WI38 (cell line): ENCODE data around the gene PGF.
A peak's percentile ranks its signal among the peaks of the same experiment; 100 is the strongest.
"Not testable (repeated sequence)": the region's sequence is repeated elsewhere in the genome, so short reads cannot be mapped to it uniquely, and the experiment has no call there.

Experiments
- H3K4me3 ChIP-seq: 2 replicates; pipeline ENCODE4 v1.5.1; 2011; ENCODE audit warnings: low read depth, mild to moderate bottlenecking, control low read depth, low read length
- TF ChIP-seq, protein P1 (sequence below): IDR thresholded peaks from 2 replicates; pipeline ENCODE4 v1.5.1; 2012; ENCODE audit warnings: low read depth, mild to moderate bottlenecking, control low read depth, low read length

PGF gene

GRCh38 chr14:74955229-74956026 is at the start of gene PGF:
Gene PGF, minus strand, starts transcription at chr14:74955597. Its CDS starts 355 bp downstream, at chr14:74955242.
- peak within 1 kb of the TSS; percentile 44 for H3K4me3 ChIP-seq
- TF ChIP-seq, protein P1, sequence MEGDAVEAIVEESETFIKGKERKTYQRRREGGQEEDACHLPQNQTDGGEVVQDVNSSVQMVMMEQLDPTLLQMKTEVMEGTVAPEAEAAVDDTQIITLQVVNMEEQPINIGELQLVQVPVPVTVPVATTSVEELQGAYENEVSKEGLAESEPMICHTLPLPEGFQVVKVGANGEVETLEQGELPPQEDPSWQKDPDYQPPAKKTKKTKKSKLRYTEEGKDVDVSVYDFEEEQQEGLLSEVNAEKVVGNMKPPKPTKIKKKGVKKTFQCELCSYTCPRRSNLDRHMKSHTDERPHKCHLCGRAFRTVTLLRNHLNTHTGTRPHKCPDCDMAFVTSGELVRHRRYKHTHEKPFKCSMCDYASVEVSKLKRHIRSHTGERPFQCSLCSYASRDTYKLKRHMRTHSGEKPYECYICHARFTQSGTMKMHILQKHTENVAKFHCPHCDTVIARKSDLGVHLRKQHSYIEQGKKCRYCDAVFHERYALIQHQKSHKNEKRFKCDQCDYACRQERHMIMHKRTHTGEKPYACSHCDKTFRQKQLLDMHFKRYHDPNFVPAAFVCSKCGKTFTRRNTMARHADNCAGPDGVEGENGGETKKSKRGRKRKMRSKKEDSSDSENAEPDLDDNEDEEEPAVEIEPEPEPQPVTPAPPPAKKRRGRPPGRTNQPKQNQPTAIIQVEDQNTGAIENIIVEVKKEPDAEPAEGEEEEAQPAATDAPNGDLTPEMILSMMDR, result no peak

DNA sequence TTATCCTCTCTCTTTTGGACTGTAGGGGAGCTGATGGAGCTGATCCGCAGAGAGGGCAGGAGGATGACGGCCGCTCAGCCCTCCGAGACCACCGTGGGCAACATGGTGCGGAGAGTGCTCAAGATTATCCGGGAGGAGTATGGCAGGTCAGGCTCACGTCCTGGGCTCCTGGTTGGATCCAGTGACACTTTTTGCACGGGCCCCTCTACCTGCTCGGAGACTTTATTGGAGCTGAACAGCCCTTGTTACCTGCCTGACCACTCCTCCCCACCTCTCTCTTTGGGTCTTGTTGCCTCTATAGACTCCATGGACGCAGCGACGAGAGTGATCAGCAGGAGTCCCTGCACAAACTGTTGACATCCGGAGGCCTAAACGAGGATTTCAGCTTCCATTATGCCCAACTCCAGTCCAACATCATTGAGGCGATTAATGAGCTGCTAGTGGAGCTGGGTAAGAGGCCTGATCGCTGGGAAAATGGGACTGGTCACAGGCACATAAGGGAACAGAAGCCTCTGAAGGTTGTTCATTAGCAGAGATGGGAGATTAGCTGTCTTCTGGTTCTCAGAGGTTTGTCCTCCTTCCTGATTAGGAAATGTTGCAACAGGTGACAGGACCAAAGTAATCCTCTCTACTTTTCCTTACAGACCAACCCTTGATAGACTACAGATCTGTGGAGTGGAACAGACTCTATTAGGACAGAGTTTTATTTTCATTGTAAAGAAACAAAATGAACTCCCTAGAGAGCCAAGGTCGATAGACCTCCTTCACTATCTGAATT is 48.0 kb upstream of the PGF start:
- TF ChIP-seq, protein P1, result no peak
- peak overlapping the region; percentile 77 for H3K4me3 ChIP-seq

DNA sequence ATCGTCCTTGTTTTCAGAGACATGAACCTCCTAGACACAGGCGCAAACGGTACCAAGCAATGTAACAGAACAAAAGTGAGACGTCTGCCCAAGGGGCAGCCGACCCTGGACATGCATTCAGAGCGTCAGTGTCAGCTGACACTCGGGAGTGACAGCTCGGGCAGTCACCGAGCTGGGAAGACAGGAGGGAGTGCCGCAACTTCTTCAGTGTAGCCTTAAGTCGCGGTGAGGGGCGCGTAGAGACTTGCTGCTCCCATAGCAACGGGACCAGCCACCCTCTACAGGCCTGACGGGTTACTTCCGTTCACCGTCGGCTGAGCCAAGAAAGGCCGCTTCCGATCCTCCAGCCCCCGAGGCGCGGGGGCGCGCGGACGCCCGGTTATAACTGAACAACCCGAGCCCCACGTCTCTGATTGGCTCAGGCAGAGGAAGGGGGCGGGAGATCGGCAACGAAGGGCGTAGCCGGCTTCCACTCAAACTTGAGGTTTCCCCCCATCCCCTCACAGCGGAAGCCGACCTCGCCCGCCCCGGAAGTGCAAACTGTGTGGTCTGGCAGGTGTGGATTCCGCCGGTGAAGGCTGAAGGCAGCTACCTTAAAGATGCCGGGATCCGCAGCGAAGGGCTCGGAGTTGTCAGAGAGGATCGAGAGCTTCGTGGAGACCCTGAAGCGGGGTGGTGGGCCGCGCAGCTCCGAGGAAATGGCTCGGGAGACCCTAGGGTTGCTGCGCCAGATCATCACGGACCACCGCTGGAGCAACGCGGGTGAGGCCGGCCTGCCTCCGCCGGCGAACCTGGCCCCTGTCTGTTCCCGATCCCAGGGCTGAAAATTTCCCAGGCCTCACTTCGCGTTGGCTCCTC is 47.2 kb upstream of the PGF start, which contains the start of gene EIF2B2:
TSS of gene EIF2B2 (plus strand) at position 530 of the 858 bp plus-strand sequence. CDS start at position 600, 70 bp downstream.
- peak within 1 kb of the TSS; percentile 77 for H3K4me3 ChIP-seq
- TF ChIP-seq, protein P1, result no peak

DNA sequence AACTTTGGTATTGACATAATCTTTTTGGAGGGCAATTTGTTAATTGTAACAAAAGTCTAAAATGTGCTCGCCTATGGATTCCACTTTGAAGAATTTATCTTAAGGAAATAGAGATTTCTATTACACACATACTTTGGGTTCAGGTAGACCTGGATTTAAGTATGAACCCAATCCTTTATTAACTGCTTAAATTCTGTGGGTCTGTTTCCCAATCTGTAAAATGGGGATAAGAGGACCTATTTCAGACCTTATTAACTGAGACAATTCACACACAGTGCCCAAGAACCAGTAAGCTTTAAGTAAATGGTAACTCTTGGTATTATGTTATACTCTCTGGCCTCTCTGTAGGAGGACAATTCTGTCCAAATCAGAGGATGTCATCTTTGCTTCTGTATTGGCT is 46.5 kb upstream of the PGF start:
- TF ChIP-seq, protein P1, result no peak

GRCh38 chr14:75001261-75001660 is 45.9 kb upstream of the PGF start:
- TF ChIP-seq, protein P1, result no peak
- H3K4me3 ChIP-seq, result no peak overlapping the region

More for the DNA sequence above, 46.5 kb upstream of the PGF start:
- H3K4me3 ChIP-seq, result no peak overlapping the region; the same call in 1 of the 2 replicates

DNA sequence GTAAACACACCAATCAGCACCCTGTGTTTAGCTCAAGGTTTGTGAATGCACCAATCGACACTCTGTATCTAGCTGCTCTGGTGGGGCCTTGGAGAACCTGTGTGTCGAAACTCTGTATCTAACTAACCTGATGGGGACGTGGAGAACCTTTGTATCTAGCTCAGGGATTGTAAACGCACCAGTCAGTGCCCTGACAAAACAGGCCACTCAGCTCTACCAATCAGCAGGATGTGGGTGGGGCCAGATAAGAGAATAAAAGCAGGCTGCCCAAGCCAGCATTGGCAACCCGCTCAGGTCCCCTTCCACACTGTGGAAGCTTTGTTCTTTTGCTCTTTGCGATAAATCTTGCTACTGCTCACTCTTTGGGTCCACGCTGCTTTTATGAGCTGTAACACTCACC is 40.4 kb upstream of the PGF start:
- H3K4me3 ChIP-seq, result not testable (repeated sequence)

DNA sequence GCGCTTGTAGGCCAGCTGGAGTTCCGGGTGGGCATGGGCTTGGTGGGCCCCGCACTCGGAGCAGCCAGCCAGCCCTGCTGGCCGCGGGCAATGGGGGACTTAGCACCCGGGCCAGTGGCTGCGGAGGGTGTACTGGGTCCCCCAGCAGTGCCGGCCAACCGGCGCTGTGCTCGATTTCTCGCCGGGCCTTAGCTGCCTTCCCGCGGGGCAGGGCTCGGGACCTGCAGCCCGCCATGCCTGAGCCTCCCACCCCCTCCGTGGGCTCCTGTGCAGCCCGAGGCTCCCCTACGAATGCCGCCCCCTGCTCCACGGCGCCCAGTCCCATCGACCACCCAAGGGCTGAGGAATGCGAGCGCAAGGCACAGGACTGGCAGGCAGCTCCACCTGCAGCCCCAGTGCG is 38.8 kb upstream of the PGF start:
- not testable (repeated sequence) for H3K4me3 ChIP-seq

DNA sequence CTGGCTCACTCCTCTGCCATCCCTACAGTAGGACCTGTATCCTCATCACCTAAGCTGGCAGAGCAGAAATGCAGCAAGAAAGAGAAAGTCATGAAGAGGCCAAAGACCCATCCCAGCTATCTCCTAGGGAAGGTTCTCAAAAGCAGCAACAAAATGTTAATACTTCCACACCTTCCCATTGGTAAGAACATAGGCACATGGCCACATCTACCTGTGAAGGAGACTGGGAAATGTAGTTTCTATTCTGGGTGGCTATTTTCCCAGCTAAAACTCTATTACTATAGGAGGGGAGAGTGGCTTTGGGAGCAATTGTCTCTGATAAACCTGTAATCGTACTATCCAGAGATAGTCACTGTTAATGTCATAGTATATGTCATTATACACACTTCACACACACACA is 33.6 kb upstream of the PGF start:
- H3K4me3 ChIP-seq, result no peak overlapping the region
- TF ChIP-seq, protein P1, result no peak
